ENCODE measurements around the gene TMEM267. TPM values are rescaled to one million over a fixed set of nuclear protein-coding genes. Genes with fewer than 3 reads are reported as not detected.
"Not testable (repeated sequence)": the region's sequence is repeated elsewhere in the genome, so short reads cannot be mapped to it uniquely, and the experiment has no call there.

TMEM267 gene
- total RNA-seq, 4 donors from 2014 or later: 3.0 to 13.5 (median 11.9) TPM

- peak overlapping the region; percentile 5 for H3K4me3 ChIP-seq (ENCODE audit: low read depth, poor library complexity, severe bottlenecking)
- TF ChIP-seq, protein P1, sequence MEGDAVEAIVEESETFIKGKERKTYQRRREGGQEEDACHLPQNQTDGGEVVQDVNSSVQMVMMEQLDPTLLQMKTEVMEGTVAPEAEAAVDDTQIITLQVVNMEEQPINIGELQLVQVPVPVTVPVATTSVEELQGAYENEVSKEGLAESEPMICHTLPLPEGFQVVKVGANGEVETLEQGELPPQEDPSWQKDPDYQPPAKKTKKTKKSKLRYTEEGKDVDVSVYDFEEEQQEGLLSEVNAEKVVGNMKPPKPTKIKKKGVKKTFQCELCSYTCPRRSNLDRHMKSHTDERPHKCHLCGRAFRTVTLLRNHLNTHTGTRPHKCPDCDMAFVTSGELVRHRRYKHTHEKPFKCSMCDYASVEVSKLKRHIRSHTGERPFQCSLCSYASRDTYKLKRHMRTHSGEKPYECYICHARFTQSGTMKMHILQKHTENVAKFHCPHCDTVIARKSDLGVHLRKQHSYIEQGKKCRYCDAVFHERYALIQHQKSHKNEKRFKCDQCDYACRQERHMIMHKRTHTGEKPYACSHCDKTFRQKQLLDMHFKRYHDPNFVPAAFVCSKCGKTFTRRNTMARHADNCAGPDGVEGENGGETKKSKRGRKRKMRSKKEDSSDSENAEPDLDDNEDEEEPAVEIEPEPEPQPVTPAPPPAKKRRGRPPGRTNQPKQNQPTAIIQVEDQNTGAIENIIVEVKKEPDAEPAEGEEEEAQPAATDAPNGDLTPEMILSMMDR (IDR thresholded peaks at IDR 0.05): no peak
- no peak for TF ChIP-seq POLR2A (IDR thresholded peaks at IDR 0.05)
- no peak for DNase-seq (ENCODE audit: low spot score in 2 of 2)
- intact Hi-C loops (cut with DNase I; ENCODE audit: low total_unique reads): no loop called here
- 23 to 29% methylated on average over 3 of the region's 3 CpGs for WGBS, 2 donors
Observed at GRCh38 chr5:43411495-43411894, 72.2 kb downstream of the TMEM267 start.

DNA sequence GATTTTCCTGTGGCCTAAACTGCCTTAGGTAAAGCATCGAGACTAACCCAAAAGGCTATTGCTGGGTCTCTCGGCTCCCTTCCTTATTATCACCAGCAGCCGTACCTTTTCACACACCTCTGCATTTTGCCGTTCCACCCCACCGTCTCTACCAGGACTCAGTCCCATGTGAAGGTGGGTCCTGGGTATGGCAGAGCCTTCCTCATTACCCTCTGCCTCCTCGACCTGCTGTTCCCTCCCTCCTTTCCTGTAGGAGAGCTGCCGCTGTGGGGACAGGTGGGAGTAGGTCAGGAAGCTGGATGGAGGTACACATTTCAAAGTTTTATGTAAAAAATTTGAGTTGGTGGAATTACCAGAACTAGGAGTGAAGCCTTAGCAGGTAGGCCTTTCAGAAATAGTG is 73.3 kb downstream of the TMEM267 start:
- no peak overlapping the region for H3K4me3 ChIP-seq (ENCODE audit: low read depth, poor library complexity, severe bottlenecking)
- WGBS, 2 donors: 86 to 89% methylated on average over 7 of the region's 7 CpGs
- intact Hi-C loops (cut with DNase I; ENCODE audit: low total_unique reads): no loop called here
- TF ChIP-seq, protein P1 (IDR thresholded peaks at IDR 0.05): no peak
- no peak for TF ChIP-seq POLR2A (IDR thresholded peaks at IDR 0.05)
- DNase-seq (ENCODE audit: low spot score in 2 of 2): no peak

- intact Hi-C loops (cut with DNase I; ENCODE audit: low total_unique reads): no loop called here
- no peak for DNase-seq (ENCODE audit: low spot score in 2 of 2)
- 34 to 41% methylated on average over 2 of the region's 2 CpGs for WGBS, 2 donors
- no peak for TF ChIP-seq POLR2A (IDR thresholded peaks at IDR 0.05)
- TF ChIP-seq, protein P1 (IDR thresholded peaks at IDR 0.05): no peak
- no peak overlapping the region for H3K4me3 ChIP-seq (ENCODE audit: low read depth, poor library complexity, severe bottlenecking)
Observed at GRCh38 chr5:43409809-43410271, 73.8 kb downstream of the TMEM267 start.

- intact Hi-C loops (cut with DNase I; ENCODE audit: low total_unique reads); H3K4me3 ChIP-seq (ENCODE audit: low read depth, poor library complexity, severe bottlenecking); DNase-seq (ENCODE audit: low spot score in 2 of 2): not testable (repeated sequence)
- WGBS, 2 donors: 89 to 92% methylated on average over 16 of the region's 16 CpGs
Observed at GRCh38 chr5:43402524-43403066, 81.1 kb downstream of the TMEM267 start.

DNA sequence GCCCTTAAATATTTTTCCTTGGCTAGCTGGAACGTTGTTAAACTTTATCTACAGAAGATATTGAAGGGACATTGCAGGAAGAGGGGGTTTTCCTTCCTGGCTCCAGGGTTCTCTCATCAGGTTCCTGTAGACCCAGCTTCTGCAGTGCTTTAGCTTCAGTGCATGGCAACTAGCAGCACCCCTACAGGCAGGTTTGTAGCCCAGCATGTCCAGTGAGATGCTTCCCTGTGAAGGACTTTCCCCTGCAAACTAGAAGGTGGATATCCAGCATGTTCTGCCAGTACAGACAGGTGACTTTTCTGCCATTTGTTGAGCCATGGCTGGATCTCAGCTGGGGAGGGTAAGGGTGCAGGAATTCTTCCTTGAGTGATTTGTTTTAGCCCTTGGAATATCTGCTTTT is 81.8 kb downstream of the TMEM267 start:
- 73 to 80% methylated on average over 1 of the region's 1 CpG for WGBS, 2 donors
- no peak overlapping the region for H3K4me3 ChIP-seq (ENCODE audit: low read depth, poor library complexity, severe bottlenecking)
- intact Hi-C loops (cut with DNase I; ENCODE audit: low total_unique reads): no loop called here
- no peak for DNase-seq (ENCODE audit: low spot score in 2 of 2)
- TF ChIP-seq, protein P1 (IDR thresholded peaks at IDR 0.05): no peak
- TF ChIP-seq POLR2A (IDR thresholded peaks at IDR 0.05): no peak

DNA sequence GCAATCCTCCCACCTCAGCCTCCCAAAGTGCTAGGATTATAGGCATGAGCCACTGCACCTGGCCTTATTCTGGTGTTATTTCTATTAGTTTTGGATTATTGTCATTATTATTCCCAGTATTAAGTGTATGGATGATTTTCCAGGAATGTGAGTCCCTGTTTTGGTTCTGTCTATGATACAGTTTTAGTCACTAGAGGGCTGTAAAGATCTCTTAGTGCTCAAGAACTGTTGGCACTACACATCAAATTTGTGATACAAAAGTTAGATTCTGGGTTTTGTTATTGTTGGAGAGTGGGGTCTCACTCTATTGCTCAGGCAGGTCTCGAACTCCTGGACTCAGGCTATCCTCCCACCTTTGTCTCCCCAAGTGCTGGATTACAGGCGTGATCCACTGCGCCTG is 83.6 kb downstream of the TMEM267 start:
- WGBS, 2 donors: 86 to 92% methylated on average over 3 of the region's 3 CpGs
- H3K4me3 ChIP-seq (ENCODE audit: low read depth, poor library complexity, severe bottlenecking): no peak overlapping the region
- no peak for TF ChIP-seq POLR2A (IDR thresholded peaks at IDR 0.05)
- TF ChIP-seq, protein P1 (IDR thresholded peaks at IDR 0.05): no peak
- DNase-seq (ENCODE audit: low spot score in 2 of 2): no peak
- intact Hi-C loops (cut with DNase I; ENCODE audit: low total_unique reads): no loop called here
